Heart right ventricle (tissue), 16 donors: ENCODE results near the gene PHLPP1. TPM values are rescaled to one million over a fixed set of nuclear protein-coding genes. Genes with fewer than 3 reads are reported as not detected.

Source experiments
- ATAC-seq, 8 donors: fragments of 200-7000 bp; cut with Tn5 transposase; one replicate each; pipeline ENCODE4 v1.9.1; 2020; ENCODE audit warnings: mild to moderate bottlenecking in 8 of 8, moderate library complexity in 8 of 8, moderate number of reproducible peaks in 1 of 8
- DNase-seq, 2 donors: peaks; one replicate each; pipeline ENCODE4 v3.0.0-alpha.2; 2020
- H3K27ac ChIP-seq, 10 donors: fragments of 200-600 bp; sonication (generic) in 2 of 10; one replicate each; pipeline versions ENCODE4 v1.5.0 to v1.8.0; 2020 to 2022; ENCODE audit warnings: mild to moderate bottlenecking in 3 of 10
- H3K27me3 ChIP-seq, 7 donors: fragments of 200-600 bp; one replicate each; pipeline ENCODE4 v1.8.0; 2021 to 2022; ENCODE audit warnings: mild to moderate bottlenecking in 2 of 7
- H3K36me3 ChIP-seq, 9 donors: fragments of 200-600 bp; sonication (generic) in 1 of 9; one replicate each; pipeline versions ENCODE4 v1.5.0 to v1.8.0; 2020 to 2022; ENCODE audit warnings: mild to moderate bottlenecking in 2 of 9
- H3K4me1 ChIP-seq, 9 donors: fragments of 200-600 bp; sonication (generic) in 1 of 9; one replicate each; pipeline versions ENCODE4 v1.5.0 to v1.8.0; 2020 to 2022; ENCODE audit warnings: mild to moderate bottlenecking in 4 of 9
- H3K4me3 ChIP-seq, 10 donors: fragments of 200-600 bp; sonication (generic) in 2 of 10; one replicate each; pipeline versions ENCODE4 v1.5.0 to v1.8.0; 2020 to 2022; ENCODE audit warnings: mild to moderate bottlenecking in 7 of 10, moderate library complexity in 2 of 10
- H3K9me3 ChIP-seq, 11 donors: fragments of 200-600 bp in 10 of 11; sonication (generic) in 2 of 11; one replicate each; pipeline versions ENCODE4 v1.5.0 to v1.8.0; 2013 to 2022; ENCODE audit warnings: mild to moderate bottlenecking in 2 of 11, control low read depth in 1 of 11, moderate library complexity in 1 of 11
- CTCF ChIP-seq, 9 donors: fragments of 200-600 bp; sonication (generic) in 2 of 9; IDR thresholded peaks; one replicate each; pipeline versions ENCODE4 v1.5.0 to v1.8.0; 2021 to 2022; ENCODE audit warnings: antibody characterized with exemption in 9 of 9, mild to moderate bottlenecking in 5 of 9, moderate library complexity in 1 of 9
- WGBS, 2 donors: extraction: QIAGEN DNeasy Blood & Tissue Kit; methylation state at CpG; one replicate each; pipeline ENCODE4 v1.1.7; 2013; ENCODE audit warnings: inconsistent platforms in 1 of 2; 5-methylcytosine and 5-hydroxymethylcytosine counted together
- intact Hi-C, 10 donors: fragments of 100-400 bp; cut with DNase I; formaldehyde crosslinking; loops; one replicate each; pipeline versions ENCODE4 v1.11.1 to v1.14.2; 2022
- polyA plus RNA-seq, 2 donors: library from polyadenylated mRNA; stranded (reverse); fragments of 200-250 nt; gene quantifications; one replicate each; pipeline ENCODE4 v1.2.3, GENCODE V29; 2013
- total RNA-seq, 10 donors: library from RNA; stranded (reverse); fragmentation: NEBNext Ultra II Directional in 3 of 10; extraction: Animal tissue kit (Norgen Biotek cat#: 25700) in 3 of 10; gene quantifications; one replicate each; pipeline versions ENCODE4 v1.2.1 to v1.2.4, GENCODE V29; 2021 to 2023
- donor health status: Arrhythmogenic right ventricular cardiomyopathy.
- donor health status: ischemic (EF 13 %, LVEDD 7.1; RV severe dilation, severe dysfunction).
- donor health status: healthy with polysubstance abuse.
- donor health status: DM: no; HTN: yes; CAD: no.
- donor health status: DM: no; HTN: no; CAD: no.
- donor health status: ischemic (EF 25% LVEDD 6.9; RV normal size, moderate dysfunction).
- donor health status: ischemic (EF 25% LVEDD 5.7; RV mildly dilated, moderate dysfunction).
- donor health status: healthy.
- donor health status: DM: yes; HTN: yes; CAD: no.
- donor health status: Ischemic cardiomyopathy.
- donor health status: ischemic (EF 35%, LVEDD 5.7; RV mildly dilated, moderate dysfunction).
- donor health status: nonischemic (EF 11% LVEDD 7.7; RV severe dilation, severe dysfunction).
- donor health status: DM: yes; HTN: yes; CAD: no.
- donor health status: PGD.
- donor health status: ischemic (EF 29% LVEDD 5.4; RV normal size, mild dysfunction).
- donor health status: nonischemic (EF 23%, LVEDD 6.1; RV moderate dilation, normal function).

Gene PHLPP1
- total and polyA plus RNA-seq, 12 donors, result 1.8 to 10.7 (median 8.0) TPM

GRCh38 chr18:62828091-62828640 lies 112.8 kb downstream of the PHLPP1 start:
- H3K27me3 ChIP-seq, result no peaks in the 10 kb centered on the region
- H3K36me3 ChIP-seq, result peaks cover 0 to 13% (median 0%) of the 10 kb centered on the region in 9 donors
- no peak for TF ChIP-seq CTCF (IDR thresholded peaks at IDR 0.05)
- DNase-seq (no peak), ATAC-seq (no peak)
- H3K4me1 ChIP-seq, result peaks cover 0 to 34% (median 21%) of the 10 kb centered on the region in 9 donors
- intact Hi-C loops, result no loop called here
- no peak overlapping the region for H3K27ac ChIP-seq
- no peak overlapping the region for H3K4me3 ChIP-seq
- H3K9me3 ChIP-seq, result no peaks in the 10 kb centered on the region
- WGBS, 2 donors, result 59 to 64% methylated on average over 3 of the region's 3 CpGs

- no peak for TF ChIP-seq CTCF (IDR thresholded peaks at IDR 0.05)
- H3K27ac ChIP-seq, result no peak overlapping the region
- 66 to 67% methylated on average over 1 of the region's 1 CpG for WGBS, 2 donors
- no peak for DNase-seq
- peaks cover 0 to 34% (median 21%) of the 10 kb centered on the region in 9 donors for H3K4me1 ChIP-seq
- H3K27me3 ChIP-seq, result no peaks in the 10 kb centered on the region
- H3K36me3 ChIP-seq, result peaks cover 0 to 13% (median 0%) of the 10 kb centered on the region in 9 donors
- no peak overlapping the region for H3K4me3 ChIP-seq
- ATAC-seq, result no peak
- no peaks in the 10 kb centered on the region for H3K9me3 ChIP-seq
- intact Hi-C loops, result no loop called here
Measured at GRCh38 chr18:62828852-62829251, 113.5 kb downstream of the PHLPP1 start.

GRCh38 chr18:62829936-62830335 lies 114.6 kb downstream of the PHLPP1 start:
- DNase-seq, result no peak
- peaks cover 0 to 34% (median 21%) of the 10 kb centered on the region in 9 donors for H3K4me1 ChIP-seq
- H3K36me3 ChIP-seq, result peaks cover 0 to 13% (median 0%) of the 10 kb centered on the region in 9 donors
- ATAC-seq, result no peak
- WGBS, 2 donors, result 97 to 98% methylated on average over 7 of the region's 7 CpGs
- H3K27ac ChIP-seq, result no peak overlapping the region
- no peaks in the 10 kb centered on the region for H3K9me3 ChIP-seq
- intact Hi-C loops, result no loop called here
- no peak for TF ChIP-seq CTCF (IDR thresholded peaks at IDR 0.05)
- no peaks in the 10 kb centered on the region for H3K27me3 ChIP-seq
- no peak overlapping the region for H3K4me3 ChIP-seq

GRCh38 chr18:62832282-62832681 lies 116.9 kb downstream of the PHLPP1 start:
- ATAC-seq (peak in 4 of 8 donors; percentile 25 to 52 (median 47)), DNase-seq (no peak)
- TF ChIP-seq CTCF (IDR thresholded peaks at IDR 0.05), result no peak
- no peak overlapping the region for H3K27ac ChIP-seq
- intact Hi-C loops, result no loop called here
- H3K9me3 ChIP-seq, result no peaks in the 10 kb centered on the region
- H3K4me1 ChIP-seq, result peaks cover 0 to 27% (median 16%) of the 10 kb centered on the region in 9 donors
- peaks cover 0 to 13% (median 0%) of the 10 kb centered on the region in 9 donors for H3K36me3 ChIP-seq
- WGBS, 2 donors, result 38 to 41% methylated on average over 2 of the region's 2 CpGs
- no peaks in the 10 kb centered on the region for H3K27me3 ChIP-seq
- no peak overlapping the region for H3K4me3 ChIP-seq
